HUES6 (cell line): Measurements from ENCODE around the gene GAB3.
A peak's percentile ranks its signal among the peaks of the same experiment; 100 is the strongest.

Source experiments
- H3K27ac ChIP-seq: 2 replicates; pipeline ENCODE4 v1.7.0; 2013; ENCODE audit warnings: low read depth, mild to moderate bottlenecking, low read length, inconsistent platforms
- H3K27me3 ChIP-seq: 2 replicates; pipeline ENCODE4 v1.6.1; 2013; ENCODE audit warnings: low read length; ENCODE audit not compliant: control insufficient read depth, insufficient read depth
- H3K36me3 ChIP-seq: 2 replicates; pipeline ENCODE4 v1.6.1; 2013; ENCODE audit warnings: low read length; ENCODE audit not compliant: control insufficient read depth, insufficient read depth
- H3K4me1 ChIP-seq: 2 replicates; pipeline ENCODE4 v1.6.1; 2013; ENCODE audit warnings: low read length; ENCODE audit not compliant: control insufficient read depth, insufficient read depth
- H3K4me3 ChIP-seq: 2 replicates; pipeline ENCODE4 v1.5.1; 2013; ENCODE audit warnings: low read depth, low read length
- H3K9ac ChIP-seq: one replicate; pipeline ENCODE4 v1.6.1; 2013; ENCODE audit warnings: mild to moderate bottlenecking, low read length
- H3K9me3 ChIP-seq: 2 replicates; pipeline ENCODE4 v1.6.1; 2013; ENCODE audit warnings: low read depth, low read length; ENCODE audit not compliant: control insufficient read depth, insufficient read depth

GAB3 gene

GRCh38 chrX:154719132-154719675 lies 31.7 kb downstream of the GAB3 start:
- Histone ChIP-seq H3K4me1 (no peaks in the 10 kb centered on the region), H3K9ac (no peak overlapping the region), H3K27me3 (no peaks in the 10 kb centered on the region), H3K9me3 (peaks cover 26% of the 10 kb centered on the region), H3K4me3 (no peak overlapping the region), H3K27ac (no peak overlapping the region), H3K36me3 (no peaks in the 10 kb centered on the region)

GRCh38 chrX:154718616-154719015 lies 32.3 kb downstream of the GAB3 start:
- no peak overlapping the region for H3K9ac ChIP-seq

DNA sequence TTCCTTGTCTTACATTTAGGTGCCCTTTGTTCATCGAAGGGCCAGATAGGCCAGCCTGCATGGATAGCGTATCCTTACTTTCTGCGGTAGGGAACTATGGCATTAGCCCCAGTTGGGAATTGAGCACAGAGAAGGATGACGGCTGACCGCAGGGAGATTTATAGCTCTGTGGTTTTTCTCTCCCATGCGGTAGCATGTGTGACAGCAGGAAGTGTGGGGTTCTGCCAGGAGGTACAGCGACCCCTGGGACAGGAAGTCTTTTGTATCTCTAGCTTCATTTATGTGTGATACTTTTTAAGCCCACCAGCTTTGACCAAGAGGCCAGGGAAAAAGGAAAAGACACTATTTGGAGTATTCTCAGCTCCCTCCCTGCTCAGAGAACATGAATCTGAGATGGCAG lies 33.1 kb downstream of the GAB3 start:
- peaks cover 27% of the 10 kb centered on the region for H3K9me3 ChIP-seq
- H3K4me1 ChIP-seq: no peaks in the 10 kb centered on the region
- H3K27me3 ChIP-seq: no peaks in the 10 kb centered on the region
- H3K4me3 ChIP-seq: no peak overlapping the region
- H3K27ac ChIP-seq: no peak overlapping the region
- H3K9ac ChIP-seq: no peak overlapping the region
- H3K36me3 ChIP-seq: no peaks in the 10 kb centered on the region

More at GRCh38 chrX:154718616-154719015, 32.3 kb downstream of the GAB3 start:
- H3K9me3 ChIP-seq: peaks cover 26% of the 10 kb centered on the region
- H3K36me3 ChIP-seq: no peaks in the 10 kb centered on the region
- H3K4me3 ChIP-seq: no peak overlapping the region
- H3K27ac ChIP-seq: no peak overlapping the region
- no peaks in the 10 kb centered on the region for H3K27me3 ChIP-seq
- H3K4me1 ChIP-seq: no peaks in the 10 kb centered on the region

- Histone ChIP-seq H3K4me1 (no peaks in the 10 kb centered on the region), H3K9ac (no peak overlapping the region), H3K9me3 (peaks cover 20% of the 10 kb centered on the region; the same call in 1 of the 2 replicates), H3K4me3 (no peak overlapping the region), H3K36me3 (no peaks in the 10 kb centered on the region), H3K27ac (no peak overlapping the region), H3K27me3 (no peaks in the 10 kb centered on the region)
Measured at GRCh38 chrX:154715825-154716224, 35.1 kb downstream of the GAB3 start.

DNA sequence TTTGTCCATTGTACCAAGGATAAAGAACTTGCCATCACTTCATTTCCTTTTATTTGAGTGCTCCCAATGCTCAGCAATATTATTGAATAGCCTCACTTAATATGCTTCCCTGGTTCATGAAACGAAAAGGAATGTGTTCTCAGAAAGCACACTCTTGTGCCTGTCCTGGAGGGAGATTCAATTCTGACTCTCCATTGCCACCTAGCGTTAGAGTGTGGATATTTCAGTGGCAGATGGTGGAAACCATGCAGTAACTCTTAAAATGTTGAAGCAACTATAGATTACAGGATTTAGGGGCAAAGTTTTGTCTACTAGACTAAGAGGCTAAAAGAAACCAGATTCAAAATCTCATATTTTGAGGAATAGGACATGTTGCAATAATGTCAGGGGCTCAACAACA lies 36.0 kb downstream of the GAB3 start:
- H3K27ac ChIP-seq: no peak overlapping the region
- H3K27me3 ChIP-seq: no peaks in the 10 kb centered on the region
- no peaks in the 10 kb centered on the region for H3K4me1 ChIP-seq
- H3K9ac ChIP-seq: no peak overlapping the region
- no peaks in the 10 kb centered on the region for H3K36me3 ChIP-seq
- H3K4me3 ChIP-seq: no peak overlapping the region
- peaks cover 17% of the 10 kb centered on the region; the same call in 1 of the 2 replicates for H3K9me3 ChIP-seq

- Histone ChIP-seq H3K27ac (no peak overlapping the region), H3K9me3 (peaks cover 11% of the 10 kb centered on the region; the same call in 1 of the 2 replicates), H3K27me3 (no peaks in the 10 kb centered on the region), H3K4me1 (no peaks in the 10 kb centered on the region), H3K4me3 (no peak overlapping the region), H3K9ac (no peak overlapping the region), H3K36me3 (no peaks in the 10 kb centered on the region)
Measured at GRCh38 chrX:154712781-154713740, 37.8 kb downstream of the GAB3 start.

DNA sequence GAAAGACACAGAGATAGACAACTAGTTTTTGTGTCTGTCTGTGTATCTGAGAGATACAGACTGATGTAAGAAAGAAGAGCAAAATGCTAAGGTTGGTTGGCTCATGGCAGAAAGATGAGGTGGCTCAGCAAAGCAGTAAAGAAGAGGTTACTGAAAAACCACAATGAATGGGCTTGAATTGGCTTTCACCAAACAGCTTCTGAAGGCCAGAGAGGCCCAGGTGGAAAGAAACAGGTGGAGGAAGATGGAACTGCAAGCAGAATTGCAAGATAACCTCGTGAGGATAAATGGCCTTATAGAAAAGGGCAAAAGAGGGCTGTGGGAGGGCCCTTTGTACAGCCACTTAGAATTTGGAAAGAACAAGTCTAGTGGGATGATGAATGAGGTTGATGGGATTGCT lies 39.6 kb downstream of the GAB3 start:
- Histone ChIP-seq H3K27me3 (no peaks in the 10 kb centered on the region), H3K9ac (no peak overlapping the region)

GRCh38 chrX:154710309-154710708 lies 40.6 kb downstream of the GAB3 start:
- Histone ChIP-seq H3K27ac (no peak overlapping the region), H3K4me1 (no peaks in the 10 kb centered on the region), H3K36me3 (no peaks in the 10 kb centered on the region), H3K9me3 (peaks cover 8% of the 10 kb centered on the region; the same call in 1 of the 2 replicates), H3K27me3 (no peaks in the 10 kb centered on the region), H3K9ac (no peak overlapping the region), H3K4me3 (no peak overlapping the region)

More for the DNA sequence above, 39.6 kb downstream of the GAB3 start:
- Histone ChIP-seq H3K36me3 (no peaks in the 10 kb centered on the region), H3K27ac (no peak overlapping the region), H3K4me3 (no peak overlapping the region), H3K4me1 (no peaks in the 10 kb centered on the region), H3K9me3 (peaks cover 8% of the 10 kb centered on the region; the same call in 1 of the 2 replicates)

DNA sequence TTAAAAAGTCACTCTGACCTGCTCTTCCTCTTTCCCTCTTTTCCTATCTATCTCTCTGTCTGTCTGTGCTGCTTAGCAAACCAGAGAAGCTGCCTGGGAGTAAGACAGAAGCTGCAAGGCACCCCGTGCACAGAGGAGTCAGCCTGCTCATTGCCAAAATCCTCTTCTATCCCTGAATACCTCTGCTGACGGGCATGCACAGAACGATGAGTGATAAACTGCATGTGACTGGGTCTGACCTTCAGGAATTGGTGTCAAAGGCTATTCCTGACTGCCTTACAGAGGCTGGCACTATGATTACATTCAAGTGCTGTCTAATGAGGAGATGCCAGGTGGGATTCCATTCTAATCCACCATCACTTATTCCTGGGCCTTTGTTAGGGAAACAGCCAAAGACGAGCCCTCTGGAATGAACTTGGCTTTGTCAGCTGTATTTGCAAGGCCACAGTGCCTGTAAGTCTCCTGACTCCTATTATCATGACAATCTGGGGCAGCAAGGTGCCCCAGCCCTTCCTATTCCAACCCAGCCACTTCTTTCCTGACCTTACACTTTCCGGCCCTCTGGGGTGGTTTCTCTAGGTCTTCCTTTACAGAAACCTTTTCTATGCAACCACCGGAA lies 52.1 kb downstream of the GAB3 start:
- no peaks in the 10 kb centered on the region for H3K36me3 ChIP-seq
- H3K27ac ChIP-seq: no peak overlapping the region
- H3K9ac ChIP-seq: peak overlapping the region; percentile 32
- no peak overlapping the region for H3K4me3 ChIP-seq
- peaks cover 6% of the 10 kb centered on the region; the same call in 1 of the 2 replicates for H3K9me3 ChIP-seq
- peaks cover 15% of the 10 kb centered on the region for H3K4me1 ChIP-seq
- no peaks in the 10 kb centered on the region for H3K27me3 ChIP-seq

DNA sequence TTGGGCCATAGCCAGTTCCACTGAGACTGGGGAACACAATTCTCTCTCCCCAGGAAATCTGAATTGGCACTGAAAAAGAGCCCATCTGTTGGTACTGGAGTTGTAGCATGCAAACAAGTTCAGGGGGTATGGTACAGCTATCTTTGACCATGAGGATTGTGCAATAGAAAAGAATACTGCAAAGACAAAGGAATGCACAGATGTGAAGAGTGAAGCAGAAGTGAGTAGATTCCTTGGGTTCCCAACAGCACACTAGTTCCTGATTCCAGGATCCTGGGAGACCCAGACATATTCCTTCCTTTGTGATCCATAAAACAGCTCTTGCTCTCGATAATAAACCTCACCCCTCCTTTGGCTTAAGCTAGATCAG lies 54.2 kb downstream of the GAB3 start:
- H3K4me3 ChIP-seq: no peak overlapping the region
- no peak overlapping the region for H3K27ac ChIP-seq
- H3K9me3 ChIP-seq: peaks cover 9% of the 10 kb centered on the region; the same call in 1 of the 2 replicates
- no peaks in the 10 kb centered on the region for H3K27me3 ChIP-seq
- no peaks in the 10 kb centered on the region for H3K36me3 ChIP-seq
- no peak overlapping the region for H3K9ac ChIP-seq
- H3K4me1 ChIP-seq: peaks cover 15% of the 10 kb centered on the region
